ENCODE results near the gene RAB40B.

- TF ChIP-seq CTCF (IDR thresholded peaks at IDR 0.05; ENCODE audit: low read depth, low read length, missing input control) (no peak), YY1 (IDR thresholded peaks at IDR 0.05) (no peak), TAF1 (conservative IDR thresholded peaks at IDR 0.05) (no peak), ZBTB33 (IDR thresholded peaks at IDR 0.05) (no peak), MAX (IDR thresholded peaks at IDR 0.05) (no peak), ATF3 (IDR thresholded peaks at IDR 0.05) (no peak), RAD21 (IDR thresholded peaks at IDR 0.05) (no peak), JUND (IDR thresholded peaks at IDR 0.05) (no peak), GABPA (IDR thresholded peaks at IDR 0.05 in 1 of 2, conservative IDR thresholded peaks at IDR 0.05 in 1 of 2) (no peak), RXRA (IDR thresholded peaks at IDR 0.05) (no peak), REST (IDR thresholded peaks at IDR 0.05) (no peak), SP1 (IDR thresholded peaks at IDR 0.05) (no peak), FOXA1 (IDR thresholded peaks at IDR 0.05) (no peak), EGR1 (IDR thresholded peaks at IDR 0.05; ENCODE audit: low read depth in 2 of 2) (no peak)
Observed at GRCh38 chr17:82726427-82726826, 27.9 kb upstream of the RAB40B start.

Data from liver (tissue), 3 donors.